Measurements from ENCODE around the gene SNRNP27. TPM values are rescaled to one million over a fixed set of nuclear protein-coding genes. Genes with fewer than 3 reads are reported as not detected.

Gene SNRNP27, protein sequence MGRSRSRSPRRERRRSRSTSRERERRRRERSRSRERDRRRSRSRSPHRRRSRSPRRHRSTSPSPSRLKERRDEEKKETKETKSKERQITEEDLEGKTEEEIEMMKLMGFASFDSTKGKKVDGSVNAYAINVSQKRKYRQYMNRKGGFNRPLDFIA
- 60.3 and 88.6 TPM in 2 replicates for total RNA-seq

DNA sequence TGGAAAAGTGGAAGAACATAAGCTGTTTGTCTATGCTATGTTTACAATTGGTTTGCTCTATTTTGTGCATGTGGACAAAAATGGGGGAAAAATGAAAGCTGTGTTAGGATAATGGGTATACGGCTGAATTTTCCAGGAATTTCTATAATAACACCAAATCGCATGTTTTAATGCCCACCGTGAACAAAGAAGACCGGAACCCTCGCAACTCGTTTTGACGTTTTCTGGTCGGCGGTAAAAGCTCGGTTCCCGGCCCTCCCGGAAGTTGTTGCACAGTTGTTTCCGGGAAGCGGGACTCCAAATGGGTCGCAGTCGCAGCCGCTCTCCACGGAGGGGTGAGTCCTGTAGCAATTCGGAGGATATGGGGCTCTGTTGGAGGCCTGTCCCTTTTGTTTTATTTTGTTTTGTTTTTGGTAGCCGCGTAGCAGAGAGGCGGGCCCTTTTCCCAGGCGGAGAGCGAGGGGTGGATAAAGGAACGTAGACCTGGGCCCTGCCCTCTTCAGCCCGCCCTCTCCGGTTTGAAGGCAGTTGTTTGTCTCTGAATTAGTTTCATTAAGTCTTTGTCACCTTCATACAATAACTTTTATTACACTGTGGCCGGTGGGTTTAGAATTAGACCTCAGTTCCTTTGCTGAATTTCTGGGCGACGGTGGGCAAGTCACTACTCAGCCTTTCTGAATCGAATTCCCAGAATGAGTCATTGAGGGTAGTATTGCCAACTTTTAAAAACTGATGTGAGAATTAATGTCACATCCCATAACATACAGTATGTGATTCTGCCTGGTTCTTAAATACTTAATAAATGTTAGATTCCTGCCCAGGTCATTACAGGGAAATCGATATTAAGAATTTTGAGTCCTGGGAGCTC lies at the start of gene SNRNP27:
SNRNP27 (plus strand) TSS at position 273 of the 868 bp plus-strand sequence; CDS start at position 302, 29 bp downstream.
- DNase-seq (ENCODE audit: low read depth) = no peak
- TF ChIP-seq, protein P1, sequence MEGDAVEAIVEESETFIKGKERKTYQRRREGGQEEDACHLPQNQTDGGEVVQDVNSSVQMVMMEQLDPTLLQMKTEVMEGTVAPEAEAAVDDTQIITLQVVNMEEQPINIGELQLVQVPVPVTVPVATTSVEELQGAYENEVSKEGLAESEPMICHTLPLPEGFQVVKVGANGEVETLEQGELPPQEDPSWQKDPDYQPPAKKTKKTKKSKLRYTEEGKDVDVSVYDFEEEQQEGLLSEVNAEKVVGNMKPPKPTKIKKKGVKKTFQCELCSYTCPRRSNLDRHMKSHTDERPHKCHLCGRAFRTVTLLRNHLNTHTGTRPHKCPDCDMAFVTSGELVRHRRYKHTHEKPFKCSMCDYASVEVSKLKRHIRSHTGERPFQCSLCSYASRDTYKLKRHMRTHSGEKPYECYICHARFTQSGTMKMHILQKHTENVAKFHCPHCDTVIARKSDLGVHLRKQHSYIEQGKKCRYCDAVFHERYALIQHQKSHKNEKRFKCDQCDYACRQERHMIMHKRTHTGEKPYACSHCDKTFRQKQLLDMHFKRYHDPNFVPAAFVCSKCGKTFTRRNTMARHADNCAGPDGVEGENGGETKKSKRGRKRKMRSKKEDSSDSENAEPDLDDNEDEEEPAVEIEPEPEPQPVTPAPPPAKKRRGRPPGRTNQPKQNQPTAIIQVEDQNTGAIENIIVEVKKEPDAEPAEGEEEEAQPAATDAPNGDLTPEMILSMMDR (conservative IDR thresholded peaks at IDR 0.05; ENCODE audit: low read depth, low read length) = no peak
- H3K4me3 ChIP-seq (ENCODE audit: low read depth, low read length) = peak within 1 kb of the TSS; percentile 66

DNA sequence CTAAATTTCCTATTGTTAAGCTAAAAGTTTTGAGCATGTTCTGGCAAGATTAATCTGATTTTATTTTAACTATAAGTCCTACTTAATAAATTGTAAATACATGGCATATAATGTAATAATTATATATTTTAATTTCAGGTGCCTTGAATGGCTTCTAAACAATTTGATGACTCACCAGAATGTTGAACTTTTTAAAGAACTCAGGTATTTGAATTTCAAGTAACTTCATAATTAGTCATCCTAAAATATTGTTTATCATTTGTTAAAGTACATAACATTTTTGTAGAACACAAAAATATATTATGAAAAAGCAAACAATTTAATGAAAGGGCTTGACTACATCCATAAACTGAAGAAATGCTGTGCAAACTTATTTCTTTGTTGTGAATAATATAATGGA lies 49.8 kb upstream of the SNRNP27 start:
- TF ChIP-seq, protein P1 (conservative IDR thresholded peaks at IDR 0.05; ENCODE audit: low read depth, low read length) = no peak
- no peak overlapping the region for H3K4me3 ChIP-seq (ENCODE audit: low read depth, low read length)
- DNase-seq (ENCODE audit: low read depth) = no peak

DNA sequence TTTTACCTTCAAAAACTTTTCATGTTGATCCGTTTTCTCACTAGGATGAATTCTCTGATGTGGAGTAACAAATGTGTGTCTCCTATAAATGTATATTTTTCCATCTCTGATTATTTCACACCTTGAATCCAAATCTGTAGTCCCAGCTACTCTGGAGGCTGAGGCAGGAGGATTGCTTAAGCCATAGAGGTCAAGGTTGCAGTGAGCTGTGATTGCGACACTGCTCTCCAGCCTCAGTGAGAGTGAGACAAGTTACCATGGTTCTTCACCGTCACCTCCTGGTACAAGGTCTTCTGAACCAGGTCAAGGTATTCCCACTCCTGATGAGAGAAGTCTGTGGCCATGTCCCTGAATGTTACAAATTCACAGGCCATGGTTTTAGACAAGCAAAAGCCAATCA lies 49.2 kb upstream of the SNRNP27 start:
- no peak overlapping the region for H3K4me3 ChIP-seq (ENCODE audit: low read depth, low read length)
- TF ChIP-seq, protein P1 (conservative IDR thresholded peaks at IDR 0.05; ENCODE audit: low read depth, low read length) = no peak
- no peak for DNase-seq (ENCODE audit: low read depth)

DNA sequence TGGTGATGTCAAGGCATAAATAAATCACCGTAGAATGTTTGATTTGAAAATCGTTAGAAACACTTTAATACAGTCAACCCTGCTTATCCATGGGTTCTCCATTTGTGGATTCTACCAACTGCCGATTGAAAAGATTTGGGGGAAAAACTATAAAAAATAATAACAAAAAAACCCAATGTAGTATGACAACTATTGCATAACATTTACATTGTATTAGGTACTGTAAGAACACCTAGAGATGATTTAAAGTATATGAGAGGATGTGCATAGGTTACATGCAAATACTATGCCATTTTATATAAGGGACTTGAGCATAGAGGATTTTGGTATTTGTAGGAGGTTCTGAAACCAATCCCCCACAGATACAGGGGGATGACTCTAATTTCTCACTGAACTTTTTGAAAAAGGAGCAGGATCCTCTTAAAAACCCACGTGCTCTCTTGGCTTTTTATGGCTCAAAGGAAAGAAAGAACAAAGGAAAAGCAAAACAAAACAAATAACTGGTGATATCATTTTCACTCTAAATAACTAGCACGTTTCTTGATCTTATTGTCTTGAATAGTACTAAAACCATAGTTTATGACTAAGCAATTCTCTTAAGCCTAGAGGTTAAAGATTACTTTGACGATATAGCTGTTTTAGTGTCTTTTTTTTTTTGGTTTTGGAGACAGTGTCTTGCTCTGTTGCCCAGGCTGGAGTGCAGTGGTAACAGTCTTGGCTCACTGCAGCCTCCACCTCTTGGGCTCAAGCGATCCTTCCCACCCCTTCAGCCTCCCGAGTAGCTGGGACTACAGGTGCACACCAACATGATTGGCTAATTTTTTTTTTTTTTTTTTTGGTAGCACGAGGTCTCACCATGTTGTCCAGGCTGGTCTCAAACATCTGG lies 47.3 kb upstream of the SNRNP27 start:
- no peak overlapping the region for H3K4me3 ChIP-seq (ENCODE audit: low read depth, low read length)
- TF ChIP-seq, protein P1 (conservative IDR thresholded peaks at IDR 0.05; ENCODE audit: low read depth, low read length) = no peak
- no peak for DNase-seq (ENCODE audit: low read depth)

DNA sequence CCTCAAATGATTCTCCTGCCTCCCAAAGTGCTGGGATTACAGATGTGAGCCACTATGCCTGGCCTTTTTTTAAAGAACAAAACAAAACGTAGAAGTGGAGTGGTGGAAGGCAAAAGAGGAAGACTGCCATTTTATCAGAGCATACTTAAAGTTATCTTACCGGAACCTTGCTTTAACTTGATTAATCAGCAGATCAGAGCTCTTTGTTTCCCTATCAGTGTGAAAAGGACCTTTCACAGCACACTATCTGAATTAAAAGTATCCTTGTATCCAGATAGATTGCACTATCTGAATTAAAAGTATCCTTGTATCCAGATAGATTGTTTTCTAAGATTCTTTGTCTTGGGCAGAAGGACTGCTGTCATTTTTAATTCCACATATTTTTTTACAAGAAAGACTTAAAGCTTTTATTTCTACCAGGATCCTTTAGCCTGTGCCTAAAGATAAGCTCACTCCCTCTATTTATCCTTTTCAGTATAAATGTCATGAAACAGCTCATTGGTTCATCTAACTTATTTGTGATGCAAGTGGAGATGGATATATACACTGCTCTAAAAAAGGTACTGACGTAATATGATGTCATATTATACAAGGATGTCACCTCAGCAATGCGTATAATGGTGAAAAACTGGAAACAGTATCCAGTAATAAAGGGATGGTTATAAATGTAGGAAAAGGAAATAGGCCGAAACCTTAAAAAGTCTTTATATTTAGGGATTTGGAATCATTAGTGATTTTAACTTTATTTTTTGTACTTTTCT lies 46.5 kb upstream of the SNRNP27 start:
- H3K4me3 ChIP-seq (ENCODE audit: low read depth, low read length) = no peak overlapping the region
- TF ChIP-seq, protein P1 (conservative IDR thresholded peaks at IDR 0.05; ENCODE audit: low read depth, low read length) = no peak
- DNase-seq (ENCODE audit: low read depth) = no peak

DNA sequence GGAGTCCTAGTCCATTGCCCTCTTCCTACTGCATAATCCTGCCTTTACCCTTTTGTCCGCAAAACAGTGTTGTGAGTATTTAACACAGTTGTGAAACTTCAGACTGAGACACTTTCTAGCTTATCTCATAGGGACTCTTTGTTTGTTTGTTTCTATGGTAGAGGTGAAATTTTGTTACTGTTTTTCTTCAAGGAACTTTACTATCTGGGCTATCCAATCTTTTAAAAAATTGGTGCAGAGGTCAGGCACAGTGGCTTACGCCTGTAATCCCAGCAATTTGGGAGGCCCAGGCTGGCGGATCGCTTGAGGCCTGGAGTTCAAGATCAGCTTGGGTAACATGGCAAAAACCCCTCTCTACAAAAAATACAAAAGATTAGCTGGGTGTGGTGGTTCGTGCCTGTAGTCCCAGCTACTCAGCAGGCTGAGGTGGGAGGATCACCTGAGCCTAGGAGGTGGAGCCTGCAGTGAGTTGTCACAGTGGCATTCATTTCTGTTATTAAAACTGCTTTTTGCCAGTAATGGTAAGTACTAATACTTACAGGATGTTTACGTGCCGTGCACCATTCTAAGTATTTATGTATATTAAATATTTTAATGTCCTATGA lies 45.5 kb upstream of the SNRNP27 start:
- no peak overlapping the region for H3K4me3 ChIP-seq (ENCODE audit: low read depth, low read length)
- TF ChIP-seq, protein P1 (conservative IDR thresholded peaks at IDR 0.05; ENCODE audit: low read depth, low read length) = no peak
- DNase-seq (ENCODE audit: low read depth) = no peak
